Lung (tissue), 12 donors: ENCODE measurements around the gene GHR. TPM values are rescaled to one million over a fixed set of nuclear protein-coding genes. Genes with fewer than 3 reads are reported as not detected.

Experiments
- ATAC-seq: fragments of 200-7000 bp; cut with Tn5 transposase; one replicate; pipeline ENCODE4 v1.9.1; 2020; ENCODE audit warnings: moderate number of reproducible peaks; ENCODE audit not compliant: insufficient read depth, low FRiP score
- DNase-seq, 3 donors: peaks; one replicate each; pipeline ENCODE4 v3.0.0-alpha.2; 2013 to 2017
- H3K27ac ChIP-seq, 2 donors: one replicate each; pipeline ENCODE4 v1.5.1; 2013; ENCODE audit warnings: mild to moderate bottlenecking in 2 of 2, moderate library complexity in 2 of 2, control low read depth in 1 of 2, inconsistent platforms in 1 of 2, low read depth in 1 of 2, low read length in 1 of 2
- H3K27me3 ChIP-seq, 3 donors: one replicate each; pipeline ENCODE4 v1.5.1; 2013; ENCODE audit warnings: low read length in 2 of 3; ENCODE audit not compliant: control insufficient read depth in 3 of 3, insufficient read depth in 3 of 3
- H3K36me3 ChIP-seq, 4 donors: one replicate each; pipeline ENCODE4 v1.5.1; 2013; ENCODE audit warnings: low read length in 4 of 4, mild to moderate bottlenecking in 1 of 4, moderate library complexity in 1 of 4; ENCODE audit not compliant: control insufficient read depth in 4 of 4, insufficient read depth in 4 of 4
- H3K4me1 ChIP-seq, 5 donors: one replicate each; pipeline ENCODE4 v1.5.1; 2013; ENCODE audit warnings: low read length in 5 of 5, mild to moderate bottlenecking in 2 of 5, moderate library complexity in 1 of 5; ENCODE audit not compliant: control insufficient read depth in 5 of 5, insufficient read depth in 5 of 5
- H3K4me3 ChIP-seq: one replicate; pipeline ENCODE4 v1.5.1; 2013; ENCODE audit warnings: mild to moderate bottlenecking, control low read depth, moderate library complexity
- H3K9ac ChIP-seq, 2 donors: one replicate each; pipeline ENCODE4 v1.5.1; 2013; ENCODE audit warnings: low read length in 2 of 2, control low read depth in 1 of 2; ENCODE audit not compliant: insufficient read depth in 1 of 2
- H3K9me3 ChIP-seq, 4 donors: one replicate each; pipeline ENCODE4 v1.5.1; 2013; ENCODE audit warnings: low read length in 3 of 4, mild to moderate bottlenecking in 1 of 4, moderate library complexity in 1 of 4; ENCODE audit not compliant: control insufficient read depth in 4 of 4, insufficient read depth in 3 of 4
- WGBS, 2 donors: extraction: QIAGEN DNeasy Blood & Tissue Kit; methylation state at CpG; one replicate each; pipeline ENCODE4 v1.1.7; 2013; 5-methylcytosine and 5-hydroxymethylcytosine counted together
- polyA plus RNA-seq, 2 donors: library from polyadenylated mRNA; stranded (reverse); fragments of 200-250 nt; gene quantifications; one replicate each; pipeline ENCODE4 v1.2.1, GENCODE V29; 2013
- total RNA-seq, 2 donors: library from RNA; depleted of rRNA in 1 of 2; stranded (reverse); fragments of >200 nt in 1 of 2; gene quantifications; one replicate each; pipeline ENCODE4 v1.2.1, GENCODE V29; 2014 to 2021
- TF ChIP-seq, protein P1 (sequence below): IDR thresholded peaks from 2 replicates; pipeline ENCODE4 v1.5.1; 2012; ENCODE audit warnings: mild to moderate bottlenecking; ENCODE audit errors: control extremely low read depth, extremely low read depth
- donor health status: control.
- donor health status: control.
- donor health status: Bipolar disorder and iron deficiency.
- donor health status: healthy.
- donor health status: DM: yes; HTN: yes; CAD: no.

GHR gene
- total and polyA plus RNA-seq, 4 donors, result 0.98 to 23.8 (median 3.2) TPM

DNA sequence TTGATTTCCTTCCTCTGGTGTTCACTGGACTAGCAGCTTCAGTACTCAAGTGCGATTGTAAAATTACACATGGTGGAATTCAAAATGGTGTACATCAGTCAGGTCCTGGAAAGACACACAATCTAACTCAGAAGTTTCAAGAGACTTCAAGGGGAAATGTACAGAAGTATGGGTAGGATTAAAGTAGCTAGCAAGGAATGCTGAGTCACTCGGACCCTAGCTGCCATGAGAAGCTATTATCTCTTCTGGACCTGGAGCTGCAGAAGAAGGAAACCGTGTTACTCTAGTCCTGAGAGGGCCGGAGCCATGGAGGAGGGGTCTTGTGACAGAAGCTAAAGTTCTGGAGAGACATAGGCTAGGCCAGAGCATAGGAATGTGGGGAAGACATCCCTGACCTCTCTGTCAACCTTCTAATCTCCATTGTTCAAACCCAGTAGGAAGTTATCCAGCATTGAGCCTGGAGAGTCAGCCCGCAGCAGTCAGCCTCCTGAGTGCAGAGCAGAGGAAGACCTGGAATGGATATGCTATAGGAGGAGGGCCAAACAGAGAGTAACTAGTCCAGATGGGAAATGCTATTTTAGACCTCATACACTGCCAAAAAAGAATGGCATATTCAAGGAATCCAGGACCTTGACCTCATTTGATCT lies 84.3 kb downstream of the GHR start:
- no peak for ATAC-seq
- Histone ChIP-seq H3K27me3 (no peaks in the 10 kb centered on the region), H3K36me3 (no peaks in the 10 kb centered on the region), H3K27ac (no peak overlapping the region), H3K4me3 (no peak overlapping the region), H3K9me3 (no peaks in the 10 kb centered on the region), H3K9ac (no peak overlapping the region), H3K4me1 (peaks cover 0 to 39% (median 12%) of the 10 kb centered on the region in 5 donors)
- TF ChIP-seq, protein P1, sequence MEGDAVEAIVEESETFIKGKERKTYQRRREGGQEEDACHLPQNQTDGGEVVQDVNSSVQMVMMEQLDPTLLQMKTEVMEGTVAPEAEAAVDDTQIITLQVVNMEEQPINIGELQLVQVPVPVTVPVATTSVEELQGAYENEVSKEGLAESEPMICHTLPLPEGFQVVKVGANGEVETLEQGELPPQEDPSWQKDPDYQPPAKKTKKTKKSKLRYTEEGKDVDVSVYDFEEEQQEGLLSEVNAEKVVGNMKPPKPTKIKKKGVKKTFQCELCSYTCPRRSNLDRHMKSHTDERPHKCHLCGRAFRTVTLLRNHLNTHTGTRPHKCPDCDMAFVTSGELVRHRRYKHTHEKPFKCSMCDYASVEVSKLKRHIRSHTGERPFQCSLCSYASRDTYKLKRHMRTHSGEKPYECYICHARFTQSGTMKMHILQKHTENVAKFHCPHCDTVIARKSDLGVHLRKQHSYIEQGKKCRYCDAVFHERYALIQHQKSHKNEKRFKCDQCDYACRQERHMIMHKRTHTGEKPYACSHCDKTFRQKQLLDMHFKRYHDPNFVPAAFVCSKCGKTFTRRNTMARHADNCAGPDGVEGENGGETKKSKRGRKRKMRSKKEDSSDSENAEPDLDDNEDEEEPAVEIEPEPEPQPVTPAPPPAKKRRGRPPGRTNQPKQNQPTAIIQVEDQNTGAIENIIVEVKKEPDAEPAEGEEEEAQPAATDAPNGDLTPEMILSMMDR, result no peak
- 73 to 83% methylated on average over 5 of the region's 5 CpGs for WGBS, 2 donors
- DNase-seq, result peak; percentile 59 to 89 (median 86)

DNA sequence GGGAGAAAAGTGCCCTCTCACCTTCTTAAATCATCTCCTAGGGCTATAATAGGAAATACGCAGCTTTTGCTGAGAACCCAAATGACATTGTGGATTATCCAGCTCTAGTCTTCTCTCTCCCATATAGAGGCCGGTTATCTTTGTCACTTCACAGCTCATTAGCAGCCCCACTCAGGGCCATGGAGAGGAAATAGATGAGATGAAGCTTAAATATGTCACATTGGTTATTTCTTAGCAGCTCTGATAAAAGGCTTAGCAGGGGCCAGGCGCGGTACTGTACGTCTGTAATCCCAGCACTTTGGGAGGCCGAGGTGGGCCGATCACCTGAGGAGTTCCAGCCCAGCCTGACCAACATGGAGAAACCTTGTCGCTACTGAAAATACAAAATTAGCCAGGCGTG lies 90.0 kb downstream of the GHR start:
- ATAC-seq (no peak), DNase-seq (no peak)
- no peaks in the 10 kb centered on the region for H3K27me3 ChIP-seq
- H3K27ac ChIP-seq, result no peak overlapping the region
- no peaks in the 10 kb centered on the region for H3K36me3 ChIP-seq
- H3K4me1 ChIP-seq, result peaks cover 0 to 31% (median 5%) of the 10 kb centered on the region in 5 donors
- H3K9me3 ChIP-seq, result no peaks in the 10 kb centered on the region
- no peak overlapping the region for H3K9ac ChIP-seq
- 91 to 94% methylated on average over 9 of the region's 9 CpGs for WGBS, 2 donors
- no peak overlapping the region for H3K4me3 ChIP-seq
- TF ChIP-seq, protein P1, result no peak

DNA sequence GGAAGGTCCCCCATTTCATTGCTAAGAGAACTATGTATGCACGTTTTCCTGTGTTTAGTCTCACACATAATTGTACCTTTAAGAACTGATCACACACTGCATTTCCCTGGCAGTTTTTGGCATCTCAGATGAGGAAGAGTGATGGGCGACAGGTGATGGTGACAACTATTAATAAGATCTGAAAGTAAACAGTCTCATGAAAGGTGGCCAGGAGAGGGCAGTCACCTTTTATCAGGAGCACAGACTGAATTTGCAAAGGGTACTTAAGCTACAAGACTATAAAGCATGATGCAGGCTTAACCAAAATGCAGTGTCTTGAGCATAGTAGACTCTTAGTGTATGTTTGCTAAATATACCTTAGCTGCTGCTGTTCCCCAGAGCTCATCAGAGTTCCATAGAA lies 91.5 kb downstream of the GHR start:
- ATAC-seq (no peak), DNase-seq (no peak)
- TF ChIP-seq, protein P1, result no peak
- H3K9ac ChIP-seq, result no peak overlapping the region
- H3K27ac ChIP-seq, result no peak overlapping the region
- H3K4me1 ChIP-seq, result peaks cover 0 to 33% (median 13%) of the 10 kb centered on the region in 5 donors
- no peak overlapping the region for H3K4me3 ChIP-seq
- H3K36me3 ChIP-seq, result no peaks in the 10 kb centered on the region
- H3K27me3 ChIP-seq, result no peaks in the 10 kb centered on the region
- no peaks in the 10 kb centered on the region for H3K9me3 ChIP-seq
- WGBS, 2 donors, result 54 to 62% methylated on average over 2 of the region's 2 CpGs

DNA sequence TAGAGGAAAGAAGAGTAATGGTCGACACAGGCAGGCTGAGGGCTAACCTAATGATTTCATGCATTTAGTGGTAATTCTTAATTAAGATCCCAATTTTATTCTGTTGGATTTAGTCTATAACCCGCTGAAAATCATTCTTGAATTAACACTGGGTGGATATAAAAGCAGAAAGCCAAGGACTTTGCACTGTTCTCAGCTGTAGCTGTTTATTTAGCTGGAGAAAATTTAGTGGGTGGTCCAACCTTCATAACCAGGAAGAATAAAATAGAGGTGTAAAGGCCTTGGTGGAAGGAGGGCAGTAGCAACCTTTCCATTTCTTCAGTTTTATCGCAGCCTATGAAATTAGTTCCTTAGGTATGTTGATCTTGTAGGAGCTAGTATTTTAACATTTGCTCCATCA lies 92.3 kb downstream of the GHR start:
- DNase-seq, result no peak
- no peak overlapping the region for H3K9ac ChIP-seq
- TF ChIP-seq, protein P1, result no peak
- H3K9me3 ChIP-seq, result no peaks in the 10 kb centered on the region
- no peak for ATAC-seq
- 91 to 92% methylated on average over 3 of the region's 3 CpGs for WGBS, 2 donors
- H3K4me3 ChIP-seq, result no peak overlapping the region
- H3K27me3 ChIP-seq, result no peaks in the 10 kb centered on the region
- H3K4me1 ChIP-seq, result peaks cover 0 to 31% (median 12%) of the 10 kb centered on the region in 5 donors
- H3K36me3 ChIP-seq, result no peaks in the 10 kb centered on the region
- H3K27ac ChIP-seq, result no peak overlapping the region
